K562 (cell line): ENCODE results near the gene ZNF350. TPM values are rescaled to one million over a fixed set of nuclear protein-coding genes. Genes with fewer than 3 reads are reported as not detected.

Experiments
- ATAC-seq: fragments of 200-7000 bp; cut with Tn5 transposase; 3 replicates; pipeline ENCODE4 v1.9.1; 2020; ENCODE audit warnings: moderate library complexity
- BruUV-seq: library from RNA; stranded (reverse); fragments of 400-500 nt; replicated peaks from 2 replicates; lab custom pipeline; 2021; lab: Mats Ljungman, UMichigan
- CTCF ChIA-PET: fragments of 300-600 bp; formaldehyde crosslinking; extraction: SDS; loops from one replicate; lab custom pipeline; 2021; ENCODE audit warnings: low intra/inter-chr PET ratio; lab: Yijun Ruan, JAX
- POLR2A ChIA-PET: fragments of 300-600, 350-650 bp; sonication (Branson Sonifier 250); formaldehyde crosslinking; extraction: SDS; loops from one replicate; lab custom pipeline; 2021; ENCODE audit warnings: antibody characterized with exemption, inconsistent platforms; lab: Yijun Ruan, JAX
- DNase-seq, 4 experiments: peaks; one replicate each; pipeline versions ENCODE4 v3.0.0 to v3.0.0-alpha.2; 2011 to 2018; ENCODE audit warnings: low spot score in 3 of 4, mixed read lengths in 3 of 4; ENCODE audit errors: extremely low read depth in 1 of 4
- FAIRE-seq: peaks from 2 replicates; lab custom pipeline; 2011; peaks lifted over from hg19 to GRCh38; lab: Jason Lieb, UNC
- H2AFZ ChIP-seq: 2 replicates; pipeline ENCODE4 v1.6.0; 2011; ENCODE audit warnings: low read depth, low read length, control low read depth, inconsistent platforms
- H3K27ac ChIP-seq: fragments of 200-600 bp; 3 replicates; pipeline ENCODE4 v1.8.0; 2011; ENCODE audit warnings: low read depth, mild to moderate bottlenecking, control low read depth, inconsistent platforms, low read length, moderate library complexity, mixed read lengths; ENCODE audit errors: extremely low read depth
- H3K27me3 ChIP-seq, 2 experiments: fragments of 300-600 bp in 1 of 2; 2 replicates in 1 of 2; 3 replicates in 1 of 2; pipeline versions ENCODE4 v1.6.0 to v1.8.0; 2011; ENCODE audit warnings: inconsistent platforms in 2 of 2, low read length in 2 of 2, mild to moderate bottlenecking in 1 of 2, mixed read lengths in 1 of 2, moderate library complexity in 1 of 2; ENCODE audit not compliant: control insufficient read depth in 2 of 2, insufficient read depth in 2 of 2
- H3K36me3 ChIP-seq: fragments of 300-600 bp; 3 replicates; pipeline ENCODE4 v1.8.0; 2011; ENCODE audit warnings: mild to moderate bottlenecking, low read length, inconsistent platforms; ENCODE audit not compliant: control insufficient read depth, insufficient read depth
- H3K4me1 ChIP-seq, 2 experiments: fragments of 200-600 bp in 1 of 2; replicated peaks in 1 of 2; 2 replicates in 1 of 2; 3 replicates in 1 of 2; pipeline versions ENCODE4 v1.5.1 to v1.8.0; 2011; ENCODE audit warnings: inconsistent platforms in 2 of 2, low read length in 2 of 2, mild to moderate bottlenecking in 1 of 2, mixed read lengths in 1 of 2, moderate library complexity in 1 of 2; ENCODE audit not compliant: control insufficient read depth in 2 of 2, insufficient read depth in 2 of 2
- H3K4me2 ChIP-seq: 2 replicates; pipeline ENCODE4 v1.6.1; 2011; ENCODE audit warnings: low read length, control low read depth, inconsistent platforms, mixed read lengths; ENCODE audit not compliant: insufficient read depth
- H3K4me3 ChIP-seq: fragments of 200-600 bp; sonication (generic), shearing (Covaris generic); 2 replicates; pipeline ENCODE4 v1.5.1; 2016; ENCODE audit warnings: control low read depth, inconsistent platforms
- H3K79me2 ChIP-seq: fragments of 200-600 bp; 3 replicates; pipeline ENCODE4 v1.8.0; 2011; ENCODE audit warnings: low read length, inconsistent platforms; ENCODE audit not compliant: control insufficient read depth, insufficient read depth
- H3K9ac ChIP-seq, 2 experiments: 2 replicates each; pipeline versions ENCODE4 v1.6.0 to v1.6.1; 2011; ENCODE audit warnings: low read depth in 2 of 2, low read length in 2 of 2, control low read depth in 1 of 2, inconsistent platforms in 1 of 2, mild to moderate bottlenecking in 1 of 2, mixed read lengths in 1 of 2; ENCODE audit not compliant: insufficient read depth in 1 of 2
- H3K9me1 ChIP-seq: one replicate; pipeline ENCODE4 v1.6.0; 2011; ENCODE audit warnings: inconsistent platforms, mild to moderate bottlenecking, low read length, moderate library complexity; ENCODE audit not compliant: control insufficient read depth, insufficient read depth
- H3K9me3 ChIP-seq: replicated peaks from 2 replicates; pipeline ENCODE4 v1.5.1; 2011; ENCODE audit warnings: low read depth, low read length, inconsistent platforms; ENCODE audit not compliant: control insufficient read depth, insufficient read depth
- H4K20me1 ChIP-seq: replicated peaks from 2 replicates; pipeline ENCODE4 v1.6.1; 2011; ENCODE audit warnings: low read length, inconsistent platforms, mixed read lengths; ENCODE audit not compliant: control insufficient read depth, insufficient read depth
- PATZ1 ChIP-seq: fragments of 250-450 bp; sonication (Bioruptor Pico); IDR thresholded peaks from 2 replicates; pipeline ENCODE4 v1.5.0; 2020; ENCODE audit warnings: mild to moderate bottlenecking, borderline replicate concordance
- ZBTB33 ChIP-seq: sonication (generic); formaldehyde crosslinking; IDR thresholded peaks from 2 replicates; pipeline ENCODE4 v1.8.1; 2023; ENCODE audit warnings: mild to moderate bottlenecking, missing genetic modification reagents
- WGBS: fragments of 100-300 bp; shearing (Covaris generic); methylation state at CpG from one replicate; pipeline ENCODE4 v1.1.6; 2016; ENCODE audit warnings: low coverage, mixed read lengths; ENCODE audit not compliant: insufficient coverage; ENCODE audit errors: missing lambda C conversion rate; 5-methylcytosine and 5-hydroxymethylcytosine counted together
- in situ Hi-C: fragments of 300-500 bp; cut with MboI; formaldehyde crosslinking; loops from 4 replicates; pipeline ENCODE4 v1.15.0; 2018; ENCODE audit warnings: inconsistent platforms, mixed read lengths
- intact Hi-C: fragments of 100-400 bp; cut with micrococcal nuclease; formaldehyde crosslinking; loops from 2 replicates; pipeline ENCODE4 v1.14.2; 2022
- polyA plus RNA-seq, 8 experiments: library from polyadenylated mRNA; depleted of rRNA in 4 of 8; stranded (reverse) in 5 of 8; unstranded in 3 of 8; fragments of >200 nt; fragmentation: Nextera tagmentation in 2 of 8; fragmentation: Illumina TruSeq in 1 of 8; extraction: Ambion mirVana in 2 of 8; extraction: Trizol in 1 of 8; gene quantifications; 2 replicates each; pipeline versions ENCODE4 v1.2.1 to v1.2.3, GENCODE V29; 2011 to 2014; ENCODE audit warnings: inconsistent platforms in 1 of 8, missing spikeins in 1 of 8
- total RNA-seq, 7 experiments: library from RNA; depleted of rRNA in 6 of 7; stranded (reverse); fragments of >200 nt in 6 of 7; fragmentation: Illumina TruSeq in 2 of 7; extraction: Trizol in 2 of 7; gene quantifications; 2 replicates each; pipeline versions ENCODE4 v1.2.1 to v1.2.3, GENCODE V29; 2011 to 2021; ENCODE audit warnings: low replicate concordance in 1 of 7

The ZNF350 gene
- total and polyA plus RNA-seq, 9 of the 15 experiments (the other 6 are each of a cell fraction or from before 2014, with no cell fraction given), result 1.7 to 4.8 (median 2.9) TPM

DNA sequence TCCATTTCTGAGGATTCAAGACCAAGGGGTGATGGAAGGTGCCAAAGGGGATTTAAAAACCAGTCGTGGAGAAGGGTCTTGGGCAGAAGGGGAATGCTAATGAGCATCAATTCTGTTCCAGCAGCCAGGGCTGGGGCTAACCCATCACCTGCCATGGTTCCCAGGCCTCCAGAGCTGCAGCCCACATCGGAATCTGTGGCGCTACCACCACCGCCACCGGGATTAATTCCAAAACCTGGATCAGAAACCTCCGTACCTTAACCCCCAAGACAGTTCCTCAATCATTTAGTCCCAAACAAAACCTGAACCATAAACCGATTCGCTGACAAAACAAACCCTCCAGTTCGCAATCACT lies 20.8 kb upstream of the ZNF350 start:
- no peak for DNase-seq
- intact Hi-C loops, result no loop called here
- Histone ChIP-seq H3K4me2 (peak overlapping the region; percentile 92), H3K27me3 (no peaks in the 10 kb centered on the region), H3K9ac (peak overlapping the region; percentile 79 to 89), H3K9me3 (peaks cover 14% of the 10 kb centered on the region), H3K79me2 (no peaks in the 10 kb centered on the region), H3K36me3 (no peaks in the 10 kb centered on the region), H2AFZ (peak overlapping the region; percentile 99), H3K27ac (peak overlapping the region; percentile 60), H3K4me3 (peak overlapping the region; percentile 63), H3K4me1 (peaks cover 3 to 9% of the 10 kb centered on the region in 2 experiments; a peak in 4 of 5 replicates), H4K20me1 (no peaks in the 10 kb centered on the region), H3K9me1 (no peaks in the 10 kb centered on the region)
- 56% methylated on average over 9 of the region's 9 CpGs for WGBS
- FAIRE-seq, result no peak
- ATAC-seq, result peak; percentile 53
- POLR2A ChIA-PET, result interaction anchor here (1.1 kb wide), 1 partner anchor 10 kb away, joined by 5 read pairs; no protein-coding TSS in a partner anchor
- CTCF ChIA-PET, result no interaction called here
- no TSS peak for BruUV-seq
- TF ChIP-seq PATZ1 (CRISPR knock-in tag), result no peak
- peak; percentile 6; the same call in 1 of the 2 replicates for TF ChIP-seq ZBTB33 (CRISPR knock-in tag)
- in situ Hi-C loops, result no loop called here
